HK-2 (cell line): ENCODE data around the gene MIX23.
"Not testable (repeated sequence)": the region's sequence is repeated elsewhere in the genome, so short reads cannot be mapped to it uniquely, and the experiment has no call there.

Experiments used
- DNase-seq: peaks from one replicate; pipeline ENCODE4 v3.0.0-alpha.2; 2018; ENCODE audit not compliant: unreplicated experiment

Gene MIX23

GRCh38 chr3:122392868-122393844, 10.1 kb upstream of the MIX23 start:
- no peak for DNase-seq

- DNase-seq = no peak
These were observed 8.8 kb upstream of the MIX23 start for GRCh38 chr3:122391681-122392446.

GRCh38 chr3:122390665-122391064, 7.6 kb upstream of the MIX23 start:
- no peak for DNase-seq

GRCh38 chr3:122389892-122390291, 6.9 kb upstream of the MIX23 start:
- no peak for DNase-seq

- no peak for DNase-seq
These were observed 6.2 kb upstream of the MIX23 start for GRCh38 chr3:122389197-122389596.

GRCh38 chr3:122387709-122388108, 4.7 kb upstream of the MIX23 start:
- no peak for DNase-seq

GRCh38 chr3:122383771-122384697, 1.0 kb upstream of the MIX23 start, which contains the start of gene FAM162A:
FAM162A (plus strand) TSS chr3:122384182; CDS start chr3:122384266, 84 bp downstream.
- DNase-seq = peak; percentile 98

- no peak for DNase-seq
These were observed 5.1 kb downstream of the MIX23 start for GRCh38 chr3:122377975-122378374.

GRCh38 chr3:122374034-122374433, 9.0 kb downstream of the MIX23 start:
- no peak for DNase-seq

- DNase-seq = no peak
These were observed 16.7 kb downstream of the MIX23 start for GRCh38 chr3:122366379-122366749.

GRCh38 chr3:122365582-122366378, 17.3 kb downstream of the MIX23 start:
- not testable (repeated sequence) for DNase-seq

GRCh38 chr3:122365073-122365472, 18.0 kb downstream of the MIX23 start:
- DNase-seq = no peak

GRCh38 chr3:122364490-122364889, 18.5 kb downstream of the MIX23 start:
- DNase-seq = no peak

- DNase-seq = no peak
These were observed 21.0 kb downstream of the MIX23 start for GRCh38 chr3:122362026-122362425.

- DNase-seq = no peak
These were observed 24.4 kb downstream of the MIX23 start for GRCh38 chr3:122358703-122359032.

GRCh38 chr3:122357828-122358702, 25.0 kb downstream of the MIX23 start:
- no peak for DNase-seq

- DNase-seq = peak; percentile 10
These were observed 26.6 kb downstream of the MIX23 start for GRCh38 chr3:122356402-122356801.

- no peak for DNase-seq
These were observed 27.4 kb downstream of the MIX23 start for GRCh38 chr3:122355612-122356011.

- DNase-seq = no peak
These were observed 29.1 kb downstream of the MIX23 start for GRCh38 chr3:122353893-122354401.

- DNase-seq = no peak
These were observed 29.8 kb downstream of the MIX23 start for GRCh38 chr3:122353215-122353614.
